Activated CD4-positive, alpha-beta memory T cell treated with anti-CD3 and anti-CD28 coated beads for 36 hours (primary cell): ENCODE results near the gene PSMG4. TPM values are rescaled to one million over a fixed set of nuclear protein-coding genes. Genes with fewer than 3 reads are reported as not detected.

Source experiments
- CTCF ChIA-PET: fragments of 350-600 bp; sonication (Branson Sonifier 250); formaldehyde crosslinking; loops from one replicate; lab custom pipeline; 2021; ENCODE audit warnings: antibody characterized with exemption, inconsistent platforms; lab: Charles Lee
- POLR2A ChIA-PET: fragments of 350-600 bp; sonication (Branson Sonifier 250); formaldehyde crosslinking; loops from one replicate; lab custom pipeline; 2021; ENCODE audit warnings: antibody characterized with exemption; lab: Charles Lee
- DNase-seq: peaks from one replicate; pipeline ENCODE4 v3.0.0-alpha.2; 2020
- H3K27ac Mint-ChIP-seq: one replicate; pipeline ENCODE4 v1.8.0; 2021; ENCODE audit warnings: mixed read lengths
- H3K27me3 Mint-ChIP-seq: one replicate; pipeline ENCODE4 v1.8.0; 2021; ENCODE audit warnings: mixed read lengths
- H3K36me3 Mint-ChIP-seq: one replicate; pipeline ENCODE4 v1.8.0; 2021; ENCODE audit warnings: mixed read lengths
- H3K4me1 Mint-ChIP-seq: one replicate; pipeline ENCODE4 v1.8.0; 2021; ENCODE audit warnings: low read depth, mixed read lengths
- H3K4me3 Mint-ChIP-seq: one replicate; pipeline ENCODE4 v1.8.0; 2021; ENCODE audit warnings: mild to moderate bottlenecking, mixed read lengths
- H3K9me3 Mint-ChIP-seq: one replicate; pipeline ENCODE4 v1.8.0; 2021; ENCODE audit warnings: mixed read lengths
- intact Hi-C: fragments of 100-400 bp; cut with micrococcal nuclease; formaldehyde crosslinking; loops from one replicate; pipeline ENCODE4 v1.15.1; 2023
- total RNA-seq, 2 experiments: library from RNA; stranded (reverse); gene quantifications; one replicate each; pipeline ENCODE4 v1.2.3, GENCODE V29; 2021

The PSMG4 gene
- total RNA-seq, 2 experiments from 2014 or later: 24.2 to 25.2 TPM

DNA sequence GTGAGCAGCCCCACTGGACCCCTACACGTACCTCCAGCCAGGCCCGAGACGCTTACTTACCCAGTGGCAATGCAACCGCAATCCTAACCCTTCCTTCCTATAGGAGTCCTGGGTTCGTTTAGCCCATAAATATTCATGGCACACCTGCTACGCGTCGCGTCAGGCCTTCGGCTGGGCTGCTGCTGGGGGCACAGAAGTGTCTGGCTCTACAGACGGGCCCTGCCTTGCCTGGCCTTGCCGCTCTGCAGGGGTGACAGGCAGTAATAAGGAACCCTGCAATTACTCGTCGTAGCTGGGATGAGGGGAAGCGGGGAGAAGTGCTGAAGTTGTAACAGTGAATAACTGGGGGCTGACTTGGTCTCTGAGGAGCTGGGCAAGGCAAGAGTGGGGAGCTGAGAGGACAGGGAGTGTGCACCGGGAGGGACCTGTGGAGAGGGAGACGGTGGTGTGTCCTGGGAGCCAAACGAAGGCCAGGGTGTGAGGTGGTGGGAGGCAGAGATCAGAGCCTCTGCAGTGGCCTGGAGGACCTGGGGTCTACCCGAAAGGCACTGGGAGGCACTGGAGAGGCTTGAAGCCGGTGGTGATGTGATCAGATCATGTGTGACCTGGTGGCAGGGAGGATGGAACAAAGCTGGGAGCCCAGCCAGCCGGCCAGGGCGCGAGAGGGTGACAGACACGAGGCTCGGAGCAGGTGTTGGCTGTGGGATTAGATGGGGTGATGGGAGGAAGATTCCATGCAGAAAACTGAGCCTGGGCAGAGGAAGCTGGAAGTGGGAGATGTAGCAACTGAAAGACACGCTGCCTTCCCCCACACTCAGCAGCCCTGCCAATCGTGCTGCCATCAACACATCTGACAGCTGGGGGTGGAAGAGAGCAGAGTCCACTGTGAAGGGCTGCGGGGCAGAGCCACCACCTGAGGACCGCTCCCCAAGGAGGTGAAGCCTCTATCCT is 36.4 kb downstream of the PSMG4 start:
- H3K36me3 Mint-ChIP-seq: no peaks in the 10 kb centered on the region
- H3K27me3 Mint-ChIP-seq: no peaks in the 10 kb centered on the region
- CTCF ChIA-PET: interaction anchor here (1.7 kb wide), 1 partner anchor 437 kb away, joined by 6 read pairs; no protein-coding TSS in a partner anchor
- DNase-seq: no peak
- intact Hi-C loops: no loop called here
- no peak overlapping the region for H3K27ac Mint-ChIP-seq
- no peaks in the 10 kb centered on the region for H3K9me3 Mint-ChIP-seq
- no peaks in the 10 kb centered on the region for H3K4me1 Mint-ChIP-seq
- POLR2A ChIA-PET: interaction anchor here (0.6 kb wide), 1 partner anchor 488 kb away, joined by 3 read pairs; no protein-coding TSS in a partner anchor
- H3K4me3 Mint-ChIP-seq: no peak overlapping the region

GRCh38 chr6:3296078-3296477 is 37.3 kb downstream of the PSMG4 start:
- DNase-seq: no peak
- H3K27me3 Mint-ChIP-seq: no peaks in the 10 kb centered on the region
- no peaks in the 10 kb centered on the region for H3K9me3 Mint-ChIP-seq
- CTCF ChIA-PET: interaction anchor here (1.7 kb wide), 1 partner anchor 436 kb away, joined by 6 read pairs; no protein-coding TSS in a partner anchor
- POLR2A ChIA-PET: no interaction called here
- no peaks in the 10 kb centered on the region for H3K4me1 Mint-ChIP-seq
- no peak overlapping the region for H3K27ac Mint-ChIP-seq
- intact Hi-C loops: no loop called here
- H3K4me3 Mint-ChIP-seq: no peak overlapping the region
- no peaks in the 10 kb centered on the region for H3K36me3 Mint-ChIP-seq

GRCh38 chr6:3296537-3296936 is 37.8 kb downstream of the PSMG4 start:
- Mint-ChIP-seq H3K4me3 (no peak overlapping the region), H3K4me1 (no peaks in the 10 kb centered on the region)
- CTCF ChIA-PET: interaction anchor here (1.7 kb wide), 1 partner anchor 436 kb away, joined by 6 read pairs; no protein-coding TSS in a partner anchor

GRCh38 chr6:3297006-3297405 is 38.3 kb downstream of the PSMG4 start:
- POLR2A ChIA-PET: no interaction called here
- intact Hi-C loops: no loop called here
- CTCF ChIA-PET: interaction anchor here (0.9 kb wide), 1 partner anchor 16 kb away, joined by 3 read pairs; no protein-coding TSS in a partner anchor
- no peaks in the 10 kb centered on the region for H3K4me1 Mint-ChIP-seq
- H3K4me3 Mint-ChIP-seq: no peak overlapping the region
- no peak for DNase-seq
- H3K27me3 Mint-ChIP-seq: no peaks in the 10 kb centered on the region
- no peak overlapping the region for H3K27ac Mint-ChIP-seq
- H3K9me3 Mint-ChIP-seq: no peaks in the 10 kb centered on the region
- H3K36me3 Mint-ChIP-seq: no peaks in the 10 kb centered on the region

More at GRCh38 chr6:3296537-3296936, 37.8 kb downstream of the PSMG4 start:
- DNase-seq: no peak
- POLR2A ChIA-PET: no interaction called here
- H3K27me3 Mint-ChIP-seq: no peaks in the 10 kb centered on the region
- H3K27ac Mint-ChIP-seq: no peak overlapping the region
- no peaks in the 10 kb centered on the region for H3K36me3 Mint-ChIP-seq
- intact Hi-C loops: no loop called here
- no peaks in the 10 kb centered on the region for H3K9me3 Mint-ChIP-seq

DNA sequence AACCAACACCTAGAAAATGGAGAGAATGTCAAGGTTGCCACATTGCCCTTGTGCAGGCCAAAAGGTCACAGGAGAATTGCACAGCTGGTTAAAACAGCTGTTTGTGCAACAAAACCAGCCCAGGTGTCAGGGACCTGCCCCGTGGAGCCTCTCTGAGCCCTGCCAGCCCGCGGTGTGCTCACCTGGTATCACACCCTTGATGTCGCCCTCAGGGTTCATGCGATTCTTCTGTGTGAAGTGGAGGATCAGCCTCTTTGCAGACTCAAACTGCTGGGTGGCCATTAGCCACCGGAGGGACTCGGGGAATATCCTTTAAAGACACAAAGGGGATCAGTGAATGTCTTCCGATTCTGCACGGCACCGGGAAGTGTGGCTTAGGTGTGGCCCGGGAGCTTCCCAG is 39.2 kb downstream of the PSMG4 start:
- DNase-seq: no peak
- Mint-ChIP-seq H3K27ac (no peak overlapping the region), H3K4me3 (no peak overlapping the region), H3K27me3 (no peaks in the 10 kb centered on the region), H3K9me3 (peaks cover 2% of the 10 kb centered on the region), H3K36me3 (peaks cover 1% of the 10 kb centered on the region), H3K4me1 (no peaks in the 10 kb centered on the region)
- POLR2A ChIA-PET: no interaction called here
- CTCF ChIA-PET: interaction anchor here (0.9 kb wide), 1 partner anchor 17 kb away, joined by 3 read pairs; no protein-coding TSS in a partner anchor
- intact Hi-C loops: no loop called here

DNA sequence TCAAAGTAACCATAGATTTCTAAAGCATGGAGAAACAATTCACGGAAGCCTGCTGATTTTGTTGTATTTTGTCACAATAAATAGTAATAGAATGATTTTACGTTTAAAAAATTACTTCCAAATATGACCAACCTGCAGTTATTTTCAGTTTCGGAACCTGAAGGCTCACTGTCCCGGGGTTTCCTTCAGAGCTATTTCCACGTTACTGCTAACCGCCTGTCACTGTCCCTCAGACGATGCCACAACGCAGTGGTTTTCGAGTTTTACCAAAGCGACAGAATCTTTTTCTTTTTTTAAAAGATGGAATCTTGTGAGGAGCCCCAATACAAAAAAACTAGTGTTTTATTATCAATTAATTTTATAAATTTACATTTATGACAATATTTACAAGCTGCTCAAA is 40.5 kb downstream of the PSMG4 start:
- Mint-ChIP-seq H3K27ac (no peak overlapping the region), H3K4me1 (no peaks in the 10 kb centered on the region), H3K9me3 (peaks cover 3% of the 10 kb centered on the region), H3K36me3 (peaks cover 1% of the 10 kb centered on the region), H3K27me3 (no peaks in the 10 kb centered on the region), H3K4me3 (no peak overlapping the region)
- ChIA-PET CTCF (interaction anchor here (2.1 kb wide), 1 partner anchor 20 kb away, joined by 6 read pairs; no protein-coding TSS in a partner anchor), POLR2A (no interaction called here)
- intact Hi-C loops: no loop called here
- no peak for DNase-seq

GRCh38 chr6:3301506-3301905 is 42.8 kb downstream of the PSMG4 start:
- Mint-ChIP-seq H3K27ac (no peak overlapping the region), H3K36me3 (peaks cover 1% of the 10 kb centered on the region), H3K4me1 (no peaks in the 10 kb centered on the region), H3K27me3 (no peaks in the 10 kb centered on the region), H3K4me3 (no peak overlapping the region), H3K9me3 (peaks cover 6% of the 10 kb centered on the region)
- intact Hi-C loops: no loop called here
- CTCF ChIA-PET: no interaction called here
- POLR2A ChIA-PET: no interaction called here
- no peak for DNase-seq

DNA sequence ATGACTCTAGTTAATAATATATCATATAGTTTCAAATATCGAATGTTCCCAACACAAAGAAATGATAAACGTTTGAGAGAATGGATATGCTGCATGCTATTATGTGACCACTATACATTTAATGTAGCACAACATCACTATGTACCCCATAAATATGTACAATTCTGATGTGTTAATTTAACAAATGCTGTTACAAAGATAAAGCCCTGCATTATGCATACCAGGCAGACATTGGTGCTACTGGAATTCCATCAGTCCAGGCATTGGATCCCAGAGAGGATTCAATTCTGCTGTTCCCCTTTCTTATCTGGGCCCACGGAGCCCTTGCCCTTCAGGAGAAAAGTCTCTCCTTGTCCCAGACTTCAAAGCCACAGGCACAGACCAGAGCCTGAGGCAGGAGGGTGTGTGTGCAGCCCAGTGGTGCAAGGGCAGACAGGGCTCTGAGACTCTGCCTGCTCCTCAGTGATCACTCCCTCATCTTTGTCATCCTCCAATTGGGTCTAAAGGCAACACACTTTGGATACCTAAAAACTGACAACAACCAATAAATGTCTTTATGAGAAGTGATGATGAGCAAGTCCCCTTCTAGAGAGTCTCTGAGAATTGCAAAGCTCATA is 45.2 kb downstream of the PSMG4 start:
- Mint-ChIP-seq H3K4me3 (no peak overlapping the region), H3K36me3 (peaks cover 1% of the 10 kb centered on the region), H3K9me3 (peaks cover 6% of the 10 kb centered on the region), H3K27ac (no peak overlapping the region), H3K4me1 (no peaks in the 10 kb centered on the region), H3K27me3 (no peaks in the 10 kb centered on the region)
- POLR2A ChIA-PET: no interaction called here
- CTCF ChIA-PET: no interaction called here
- intact Hi-C loops: no loop called here
- DNase-seq: no peak

GRCh38 chr6:3304500-3305215 is 45.9 kb downstream of the PSMG4 start:
- Mint-ChIP-seq H3K4me1 (no peaks in the 10 kb centered on the region), H3K4me3 (no peak overlapping the region), H3K27me3 (no peaks in the 10 kb centered on the region), H3K27ac (no peak overlapping the region), H3K9me3 (peaks cover 6% of the 10 kb centered on the region), H3K36me3 (peaks cover 1% of the 10 kb centered on the region)
- POLR2A ChIA-PET: no interaction called here
- CTCF ChIA-PET: no interaction called here
- intact Hi-C loops: no loop called here
- DNase-seq: no peak

DNA sequence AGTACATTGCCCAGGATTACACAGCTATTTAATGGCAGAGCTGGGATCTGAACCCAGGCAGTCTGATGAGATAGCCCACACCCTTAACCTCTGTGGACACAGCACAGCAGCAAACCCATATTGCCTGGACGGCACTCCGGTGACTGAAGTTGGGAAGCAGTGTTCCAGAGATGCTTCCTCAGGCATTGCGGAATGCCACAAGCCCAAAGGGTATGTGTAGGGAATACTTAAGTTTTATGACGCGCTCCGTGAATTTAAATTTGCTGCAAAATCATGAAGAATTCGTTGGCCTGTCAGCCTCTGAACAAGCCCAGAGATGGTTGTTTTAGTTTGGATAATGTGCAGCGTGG is 46.4 kb downstream of the PSMG4 start:
- peaks cover 6% of the 10 kb centered on the region for H3K9me3 Mint-ChIP-seq
- peaks cover 1% of the 10 kb centered on the region for H3K36me3 Mint-ChIP-seq
- H3K27me3 Mint-ChIP-seq: no peaks in the 10 kb centered on the region
- ChIA-PET POLR2A (no interaction called here), CTCF (no interaction called here)
- H3K4me1 Mint-ChIP-seq: no peaks in the 10 kb centered on the region
- intact Hi-C loops: no loop called here
- no peak overlapping the region for H3K27ac Mint-ChIP-seq
- no peak for DNase-seq
- H3K4me3 Mint-ChIP-seq: no peak overlapping the region

GRCh38 chr6:3305831-3306230 is 47.1 kb downstream of the PSMG4 start:
- intact Hi-C loops: no loop called here
- CTCF ChIA-PET: no interaction called here

DNA sequence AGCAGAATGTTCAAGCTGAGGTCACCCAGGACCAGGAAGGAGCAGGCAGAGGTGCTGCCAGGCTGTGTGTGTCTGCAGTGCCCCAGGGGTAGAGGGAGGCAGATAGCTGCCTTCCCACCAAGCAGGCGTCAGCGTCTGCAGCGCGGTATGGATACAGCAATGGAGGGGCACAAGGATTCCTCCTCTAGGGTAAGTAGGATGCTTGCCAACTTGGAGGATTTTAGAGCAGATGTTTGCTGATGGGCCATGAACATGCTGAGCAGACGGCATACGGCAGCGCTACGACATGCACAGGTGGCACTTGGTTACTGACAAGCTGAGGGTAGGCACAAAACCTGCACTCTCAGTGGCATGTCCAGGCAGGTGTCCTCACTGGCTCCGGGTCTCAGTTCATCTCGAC is 48.1 kb downstream of the PSMG4 start:
- ChIA-PET POLR2A (no interaction called here), CTCF (no interaction called here)
- Mint-ChIP-seq H3K27ac (no peak overlapping the region), H3K27me3 (no peaks in the 10 kb centered on the region), H3K36me3 (peaks cover 1% of the 10 kb centered on the region), H3K4me1 (no peaks in the 10 kb centered on the region), H3K9me3 (peaks cover 6% of the 10 kb centered on the region), H3K4me3 (no peak overlapping the region)
- no peak for DNase-seq
- intact Hi-C loops: no loop called here

More at GRCh38 chr6:3305831-3306230, 47.1 kb downstream of the PSMG4 start:
- Mint-ChIP-seq H3K27me3 (no peaks in the 10 kb centered on the region), H3K36me3 (peaks cover 1% of the 10 kb centered on the region), H3K9me3 (peaks cover 6% of the 10 kb centered on the region), H3K4me1 (no peaks in the 10 kb centered on the region), H3K4me3 (no peak overlapping the region), H3K27ac (no peak overlapping the region)
- no peak for DNase-seq
- POLR2A ChIA-PET: no interaction called here
